HG02678 (cell line): ENCODE results near the gene TPSG1.
"Not testable (repeated sequence)": the region's sequence is repeated elsewhere in the genome, so short reads cannot be mapped to it uniquely, and the experiment has no call there.

Experiments
- ATAC-seq: cut with Tn5 transposase; IDR thresholded peaks from one replicate; pipeline ENCODE4 v1.9.1; 2021; ENCODE audit warnings: mild to moderate bottlenecking, moderate library complexity; ENCODE audit not compliant: unreplicated experiment

Gene TPSG1

GRCh38 chr16:1257561-1258224 lies 32.6 kb upstream of the TPSG1 start:
- no peak for ATAC-seq

GRCh38 chr16:1256874-1257322 lies 31.8 kb upstream of the TPSG1 start:
- ATAC-seq = no peak

DNA sequence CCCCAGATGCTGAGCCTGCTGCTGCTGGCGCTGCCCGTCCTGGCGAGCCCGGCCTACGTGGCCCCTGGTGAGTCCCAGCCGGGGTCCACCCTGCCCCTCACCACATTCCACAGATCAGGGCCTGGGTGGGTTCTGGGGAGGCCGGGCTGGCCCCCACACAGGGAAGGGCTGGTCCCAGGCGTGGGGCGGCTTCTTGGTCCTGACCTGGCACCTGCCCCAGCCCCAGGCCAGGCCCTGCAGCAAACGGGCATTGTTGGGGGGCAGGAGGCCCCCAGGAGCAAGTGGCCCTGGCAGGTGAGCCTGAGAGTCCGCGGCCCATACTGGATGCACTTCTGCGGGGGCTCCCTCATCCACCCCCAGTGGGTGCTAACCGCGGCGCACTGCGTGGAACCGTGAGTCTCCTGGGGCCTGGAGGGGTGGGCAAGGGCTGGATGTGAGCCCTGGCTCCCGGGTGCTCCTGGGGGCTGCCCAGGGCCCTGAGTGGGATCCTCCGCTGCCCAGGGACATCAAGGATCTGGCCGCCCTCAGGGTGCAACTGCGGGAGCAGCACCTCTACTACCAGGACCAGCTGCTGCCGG lies 31.3 kb upstream of the TPSG1 start:
- ATAC-seq = not testable (repeated sequence)

DNA sequence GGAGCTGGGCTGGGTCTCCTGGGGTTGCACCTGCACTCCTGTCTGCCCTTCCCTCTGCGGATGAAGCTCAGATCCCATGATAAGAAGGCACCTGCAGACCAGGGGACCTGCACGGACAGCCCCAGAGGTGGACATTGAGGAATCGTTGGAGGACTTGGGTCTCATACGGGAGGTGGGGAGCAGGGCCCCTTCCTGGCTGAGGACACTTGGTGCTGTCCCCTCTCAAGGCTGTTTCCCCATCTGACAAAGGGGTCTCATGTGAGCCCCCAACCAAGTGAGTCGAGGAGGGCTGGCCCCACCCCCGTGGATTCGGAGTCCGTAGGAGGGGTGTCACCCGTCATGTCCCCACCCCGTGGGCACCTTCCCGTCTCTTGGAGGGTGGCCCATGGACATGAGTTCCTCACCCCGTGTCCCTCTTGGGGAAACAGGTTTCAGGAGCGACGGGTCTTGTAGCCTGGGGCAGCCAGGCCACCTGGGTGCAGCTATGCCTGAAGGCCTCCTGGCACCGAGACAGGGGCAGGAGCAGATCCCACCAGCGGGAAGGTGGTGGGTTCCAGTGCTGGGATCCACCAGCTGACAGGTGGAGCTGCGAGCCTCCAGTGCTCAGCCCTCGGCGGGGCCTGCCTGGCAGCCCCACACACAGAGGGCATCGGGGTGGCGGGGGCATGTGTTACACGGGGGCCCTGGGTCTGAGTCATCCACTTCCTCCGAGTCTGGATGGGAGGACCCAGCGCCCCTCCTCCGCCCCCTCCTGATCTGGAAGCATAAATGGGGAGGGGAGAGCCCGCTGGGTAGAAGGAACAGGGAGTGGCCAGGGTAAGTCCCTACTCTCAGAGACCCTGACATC lies 30.4 kb upstream of the TPSG1 start, which contains the start of gene TPSD1:
Gene TPSD1, plus strand, starts transcription at position 794 of the 847 bp plus-strand sequence. CDS start 212 bp downstream, outside the sequence.
- not testable (repeated sequence) for ATAC-seq

- ATAC-seq = not testable (repeated sequence)
Measured at GRCh38 chr16:1254821-1255220, 29.8 kb upstream of the TPSG1 start.

GRCh38 chr16:1253701-1254364 lies 28.8 kb upstream of the TPSG1 start:
- ATAC-seq = not testable (repeated sequence)

- not testable (repeated sequence) for ATAC-seq
Measured at GRCh38 chr16:1249031-1249755, 24.1 kb upstream of the TPSG1 start.

- not testable (repeated sequence) for ATAC-seq
Measured at GRCh38 chr16:1247903-1248537, 23.0 kb upstream of the TPSG1 start.

GRCh38 chr16:1245452-1246020 lies 20.5 kb upstream of the TPSG1 start:
- no peak for ATAC-seq

DNA sequence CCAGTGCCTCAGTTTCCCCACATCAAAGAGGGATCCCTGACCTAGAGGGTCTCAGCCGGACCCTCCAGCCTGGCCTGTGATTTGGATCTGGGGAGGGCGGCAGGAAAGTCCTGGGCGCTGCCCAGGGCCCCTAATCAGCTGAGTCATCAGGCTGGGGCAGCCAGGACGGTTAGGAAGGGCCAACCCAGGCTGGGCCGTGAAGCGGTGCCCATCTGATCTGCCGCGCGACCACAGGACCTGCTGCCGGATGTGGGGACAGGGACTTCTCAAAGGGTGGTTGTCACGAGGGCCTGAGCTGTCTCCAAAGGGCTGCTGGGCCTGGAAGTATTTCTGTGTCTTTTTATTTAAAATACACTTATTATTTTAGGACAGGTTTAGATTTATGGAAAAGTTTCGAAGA lies 19.8 kb upstream of the TPSG1 start:
- ATAC-seq = no peak

- ATAC-seq = not testable (repeated sequence)
Measured at GRCh38 chr16:1243907-1244850, 19.1 kb upstream of the TPSG1 start.

- not testable (repeated sequence) for ATAC-seq
Measured at GRCh38 chr16:1243363-1243762, 18.3 kb upstream of the TPSG1 start.

DNA sequence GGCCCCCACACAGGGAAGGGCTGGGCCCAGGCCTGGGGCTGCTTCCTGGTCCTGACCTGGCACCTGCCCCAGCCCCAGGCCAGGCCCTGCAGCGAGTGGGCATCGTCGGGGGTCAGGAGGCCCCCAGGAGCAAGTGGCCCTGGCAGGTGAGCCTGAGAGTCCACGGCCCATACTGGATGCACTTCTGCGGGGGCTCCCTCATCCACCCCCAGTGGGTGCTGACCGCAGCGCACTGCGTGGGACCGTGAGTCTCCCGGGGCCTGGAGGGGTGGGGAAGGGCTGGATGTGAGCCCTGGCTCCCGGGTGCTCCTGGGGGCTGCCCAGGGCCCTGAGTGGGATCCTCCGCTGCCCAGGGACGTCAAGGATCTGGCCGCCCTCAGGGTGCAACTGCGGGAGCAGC lies 16.0 kb upstream of the TPSG1 start:
- ATAC-seq = not testable (repeated sequence)

- not testable (repeated sequence) for ATAC-seq
Measured at GRCh38 chr16:1240436-1240835, 15.4 kb upstream of the TPSG1 start, which contains the start of gene TPSAB1. Gene TPSAB1 (plus strand): TSS chr16:1240705. CDS start chr16:1240939, 234 bp downstream.

- ATAC-seq = not testable (repeated sequence)
Measured at GRCh38 chr16:1239575-1239974, 14.5 kb upstream of the TPSG1 start.

DNA sequence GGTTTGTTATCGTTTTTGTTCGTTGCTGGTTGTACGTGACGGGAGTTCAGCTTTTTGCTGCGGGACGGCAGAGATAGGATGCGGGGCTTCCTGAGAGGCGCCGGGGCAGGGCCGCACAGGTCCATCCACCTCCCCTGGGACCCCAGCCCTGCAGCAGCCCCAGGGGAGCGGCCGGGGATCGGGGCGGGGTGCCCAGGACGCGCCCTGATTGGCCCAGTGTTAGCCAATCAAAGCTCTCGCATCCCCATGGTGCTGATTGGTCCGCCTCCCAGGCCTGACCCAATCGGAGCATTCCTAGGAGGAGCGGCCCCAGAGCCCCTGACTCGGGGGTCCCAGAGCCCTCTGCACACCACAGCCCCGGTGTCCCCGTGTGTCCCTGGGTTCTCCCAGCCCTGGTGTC lies 13.8 kb upstream of the TPSG1 start:
- not testable (repeated sequence) for ATAC-seq

DNA sequence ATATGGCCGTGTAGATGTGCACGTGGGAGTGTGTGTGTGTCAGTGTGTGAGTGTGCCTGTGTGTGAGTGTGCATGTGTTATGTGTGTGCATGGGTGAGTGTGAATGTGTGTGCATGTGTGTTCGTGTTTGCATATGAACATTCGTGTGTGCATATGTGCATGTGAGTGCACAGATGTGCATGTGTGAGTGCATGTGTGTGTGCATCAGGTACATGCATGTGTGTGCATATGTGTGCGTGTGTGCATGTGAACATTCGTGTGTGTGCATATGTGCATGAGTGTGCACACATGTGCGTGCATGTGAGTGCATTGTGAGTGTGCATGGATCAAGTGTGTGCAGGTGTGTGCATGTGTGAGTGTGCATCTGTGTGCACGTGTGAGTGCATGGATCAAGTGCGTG lies 12.9 kb upstream of the TPSG1 start:
- ATAC-seq = no peak

DNA sequence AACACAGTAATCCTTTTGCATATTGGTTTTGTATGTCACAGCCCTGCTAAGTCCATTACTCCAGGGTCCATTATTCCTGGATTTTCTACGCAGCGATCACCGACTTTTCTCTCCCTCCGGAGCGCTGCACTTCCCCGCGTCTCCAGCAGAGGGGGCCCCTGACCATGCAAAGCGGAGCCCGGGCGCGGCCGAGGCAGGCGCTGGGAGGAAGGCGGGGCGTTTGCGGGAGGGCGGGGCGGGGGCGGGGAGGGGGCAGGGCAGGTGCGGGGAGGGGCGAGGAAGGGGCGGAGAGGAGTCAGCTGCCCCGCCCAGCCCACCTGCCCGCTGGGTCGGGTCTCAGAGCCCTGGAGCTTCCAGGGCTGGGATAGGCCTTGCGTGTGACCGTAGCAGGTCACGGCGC lies 11.6 kb upstream of the TPSG1 start:
- ATAC-seq = not testable (repeated sequence)
